GM23248 (cell line): ENCODE measurements around the gene SIK2.

Experiments
- EZH2 ChIP-seq: fragments of 200-600 bp; sonication (generic); IDR thresholded peaks from 2 replicates; pipeline ENCODE4 v1.6.1; 2018; ENCODE audit warnings: antibody characterized with exemption, mild to moderate bottlenecking; ENCODE audit not compliant: insufficient read depth, poor library complexity, severe bottlenecking
- EZH2phosphoT487 ChIP-seq: fragments of 200-600 bp; sonication (generic); IDR thresholded peaks from 2 replicates; pipeline ENCODE4 v1.6.1; 2018; ENCODE audit warnings: antibody characterized with exemption, moderate library complexity, mild to moderate bottlenecking, low read depth; ENCODE audit not compliant: insufficient read depth

DNA sequence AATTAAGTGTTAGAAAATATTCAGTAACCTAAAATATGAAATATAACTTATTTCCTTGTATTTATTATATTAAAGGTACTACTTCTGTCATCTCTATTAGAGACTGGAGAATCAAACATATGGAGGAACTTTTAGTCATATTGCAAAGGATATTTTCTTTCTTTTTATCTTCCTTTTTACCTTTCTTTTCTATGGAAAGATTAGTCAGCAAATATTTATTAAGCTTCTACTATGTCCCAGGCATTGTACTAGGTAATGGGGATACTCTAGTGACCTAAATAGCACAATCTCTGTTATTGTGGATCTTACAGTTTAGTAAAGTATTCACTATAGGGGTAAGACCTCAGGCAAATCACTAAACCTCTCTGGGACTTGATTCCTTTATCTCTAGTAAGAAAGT is 18.3 kb downstream of the SIK2 start:
- no peak for TF ChIP-seq EZH2phosphoT487
- TF ChIP-seq EZH2, result no peak
